OCI-LY3 (cell line): ENCODE results near the gene APOBEC3F.

Source experiments
- H2AFZ ChIP-seq: fragments of 200-600, 300-600 bp; shearing (Covaris generic); 2 replicates; pipeline ENCODE4 v1.6.0; 2014; ENCODE audit warnings: antibody characterized with exemption, low read depth, low read length
- H3K27ac ChIP-seq: fragments of 200-600, 300-600 bp; sonication (generic); 2 replicates; pipeline ENCODE4 v1.5.1; 2014; ENCODE audit warnings: mild to moderate bottlenecking, low read length, moderate library complexity, mixed read lengths
- H3K27me3 ChIP-seq: fragments of 200-600, 300-600 bp; sonication (generic); 2 replicates; pipeline ENCODE4 v1.6.1; 2014; ENCODE audit warnings: low read depth, low read length, mixed read lengths
- H3K36me3 ChIP-seq: fragments of 200-600, 300-600 bp; sonication (generic); replicated peaks from 2 replicates; pipeline ENCODE3; 2014; ENCODE audit warnings: low read depth, low read length, mixed read lengths
- H3K4me1 ChIP-seq: fragments of 300-600, 200-600 bp; sonication (generic); 2 replicates; pipeline ENCODE4 v1.6.1; 2014; ENCODE audit warnings: low read length, mixed read lengths
- H3K4me2 ChIP-seq: fragments of 200-600, 300-600 bp; sonication (generic); 2 replicates; pipeline ENCODE4 v1.6.1; 2014; ENCODE audit warnings: low read length, mixed read lengths
- H3K4me3 ChIP-seq: fragments of 300-600, 200-600 bp; sonication (generic); 2 replicates; pipeline ENCODE4 v1.5.1; 2014; ENCODE audit warnings: antibody characterized with exemption, mild to moderate bottlenecking, low read length, moderate library complexity
- H3K79me2 ChIP-seq: fragments of 300-600, 200-600 bp; shearing (Covaris generic); 2 replicates; pipeline ENCODE4 v1.6.1; 2014; ENCODE audit warnings: mild to moderate bottlenecking, low read length, mixed read lengths
- H3K9ac ChIP-seq: fragments of 300-600, 200-600 bp; shearing (Covaris generic); 2 replicates; pipeline ENCODE4 v1.6.0; 2014; ENCODE audit warnings: mild to moderate bottlenecking, low read length, moderate library complexity
- H3K9me3 ChIP-seq: fragments of 200-600, 300-600 bp; shearing (Covaris generic); 2 replicates; pipeline ENCODE4 v1.6.1; 2014; ENCODE audit warnings: low read length, mixed read lengths; ENCODE audit not compliant: insufficient read depth
- H4K20me1 ChIP-seq: fragments of 200-600, 300-600 bp; sonication (generic); 2 replicates; pipeline ENCODE4 v1.6.1; 2016; ENCODE audit warnings: low read length, mixed read lengths; ENCODE audit not compliant: insufficient read depth
- EZH2phosphoT487 ChIP-seq: fragments of 200-600 bp; shearing (Covaris generic); IDR thresholded peaks from 2 replicates; pipeline ENCODE4 v1.6.1; 2018; ENCODE audit warnings: antibody characterized with exemption, mixed run types, low read depth
- TF ChIP-seq, protein P1 (sequence below): fragments of 200-600, 300-600 bp; sonication (generic); IDR thresholded peaks from 2 replicates; pipeline ENCODE4 v1.5.1; 2014; ENCODE audit warnings: antibody characterized with exemption, low read length, low read depth

APOBEC3F gene

DNA sequence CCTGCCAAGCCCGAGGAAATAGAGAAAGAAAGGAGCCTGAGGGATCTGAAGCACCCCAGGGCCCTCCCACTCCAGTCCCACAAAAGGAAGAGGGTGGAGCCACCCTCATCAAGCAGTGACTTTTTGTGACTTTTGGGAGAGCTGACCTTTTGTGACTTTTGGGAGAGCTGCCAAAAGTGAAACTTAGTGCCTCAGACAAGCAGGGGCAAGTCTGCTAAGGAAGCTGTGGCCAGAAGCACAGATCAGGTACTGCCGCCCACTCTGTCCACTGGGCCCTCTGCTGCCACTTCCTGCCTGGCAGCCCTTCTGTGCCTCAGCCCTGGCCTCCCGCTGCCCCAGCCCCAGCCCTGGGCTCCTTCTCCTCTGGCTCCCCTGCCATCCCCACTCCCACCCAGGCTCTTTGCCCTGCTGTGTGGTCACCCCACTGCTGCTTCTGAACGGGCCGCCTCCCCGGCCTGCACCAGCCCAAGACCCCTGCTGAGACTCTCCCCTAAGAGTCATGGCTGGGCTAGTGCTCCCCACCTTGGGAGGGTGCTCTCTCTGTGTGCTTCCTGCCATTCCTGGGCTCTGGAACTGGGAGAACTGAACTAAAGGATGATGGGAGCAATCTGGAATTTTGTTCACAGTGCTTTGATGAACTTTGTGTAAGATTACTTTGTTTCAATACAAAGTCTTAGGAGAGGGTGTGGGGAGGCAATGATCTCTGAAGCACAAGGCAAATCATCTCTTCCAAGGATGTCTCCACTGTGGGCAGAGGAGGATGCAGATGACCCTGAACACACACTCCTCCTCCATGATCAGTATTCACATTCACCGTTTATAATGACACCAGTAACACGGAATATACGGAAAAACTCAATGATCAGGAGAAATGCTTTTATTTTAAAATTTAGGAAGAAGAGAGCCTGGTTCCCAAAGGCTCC, 56.7 kb downstream of the APOBEC3F start, which contains the start of gene APOBEC3H:
APOBEC3H (plus strand) TSS at position 147 of the 923 bp plus-strand sequence. CDS start 3,035 bp downstream, outside the sequence.
- TF ChIP-seq, protein P1, sequence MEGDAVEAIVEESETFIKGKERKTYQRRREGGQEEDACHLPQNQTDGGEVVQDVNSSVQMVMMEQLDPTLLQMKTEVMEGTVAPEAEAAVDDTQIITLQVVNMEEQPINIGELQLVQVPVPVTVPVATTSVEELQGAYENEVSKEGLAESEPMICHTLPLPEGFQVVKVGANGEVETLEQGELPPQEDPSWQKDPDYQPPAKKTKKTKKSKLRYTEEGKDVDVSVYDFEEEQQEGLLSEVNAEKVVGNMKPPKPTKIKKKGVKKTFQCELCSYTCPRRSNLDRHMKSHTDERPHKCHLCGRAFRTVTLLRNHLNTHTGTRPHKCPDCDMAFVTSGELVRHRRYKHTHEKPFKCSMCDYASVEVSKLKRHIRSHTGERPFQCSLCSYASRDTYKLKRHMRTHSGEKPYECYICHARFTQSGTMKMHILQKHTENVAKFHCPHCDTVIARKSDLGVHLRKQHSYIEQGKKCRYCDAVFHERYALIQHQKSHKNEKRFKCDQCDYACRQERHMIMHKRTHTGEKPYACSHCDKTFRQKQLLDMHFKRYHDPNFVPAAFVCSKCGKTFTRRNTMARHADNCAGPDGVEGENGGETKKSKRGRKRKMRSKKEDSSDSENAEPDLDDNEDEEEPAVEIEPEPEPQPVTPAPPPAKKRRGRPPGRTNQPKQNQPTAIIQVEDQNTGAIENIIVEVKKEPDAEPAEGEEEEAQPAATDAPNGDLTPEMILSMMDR: no peak
- TF ChIP-seq EZH2phosphoT487: no peak
- Histone ChIP-seq H3K27ac (peak within 1 kb of the TSS; percentile 83; the same call in 1 of the 2 replicates), H3K27me3 (no peaks in the 10 kb centered on the region), H2AFZ (peak within 1 kb of the TSS; percentile 37; the same call in 1 of the 2 replicates), H3K9me3 (no peaks in the 10 kb centered on the region), H3K4me1 (peaks cover 51% of the 10 kb centered on the region), H4K20me1 (no peaks in the 10 kb centered on the region), H3K36me3 (no peaks in the 10 kb centered on the region), H3K9ac (peak within 1 kb of the TSS; percentile 8; the same call in 1 of the 2 replicates), H3K79me2 (no peaks in the 10 kb centered on the region), H3K4me3 (no peak within 1 kb of the TSS), H3K4me2 (peak within 1 kb of the TSS; percentile 68)

- H3K27ac ChIP-seq: 0 out of 2 replicates have a peak overlapping the region, but pooled peaks have one; percentile 83
- no peaks in the 10 kb centered on the region for H4K20me1 ChIP-seq
- H3K4me2 ChIP-seq: peak overlapping the region; percentile 68; the same call in 1 of the 2 replicates
- no peaks in the 10 kb centered on the region for H3K9me3 ChIP-seq
- H3K79me2 ChIP-seq: no peaks in the 10 kb centered on the region
- TF ChIP-seq, protein P1: no peak
- no peak for TF ChIP-seq EZH2phosphoT487
- H3K4me3 ChIP-seq: no peak overlapping the region
- peak overlapping the region; percentile 5; the same call in 1 of the 2 replicates for H3K9ac ChIP-seq
- no peaks in the 10 kb centered on the region for H3K36me3 ChIP-seq
- peak overlapping the region; percentile 37; the same call in 1 of the 2 replicates for H2AFZ ChIP-seq
- peaks cover 45% of the 10 kb centered on the region for H3K4me1 ChIP-seq
- H3K27me3 ChIP-seq: no peaks in the 10 kb centered on the region
Observed at GRCh38 chr22:39098026-39098425, 57.4 kb downstream of the APOBEC3F start.

GRCh38 chr22:39098576-39098975, 57.9 kb downstream of the APOBEC3F start:
- H3K4me3 ChIP-seq: no peak overlapping the region
- H3K27ac ChIP-seq: peak overlapping the region; percentile 83
- TF ChIP-seq EZH2phosphoT487: no peak
- H4K20me1 ChIP-seq: no peaks in the 10 kb centered on the region
- peak overlapping the region; percentile 15; the same call in 1 of the 2 replicates for H3K9ac ChIP-seq
- no peaks in the 10 kb centered on the region for H3K79me2 ChIP-seq
- peak overlapping the region; percentile 68 for H3K4me2 ChIP-seq
- H3K9me3 ChIP-seq: no peaks in the 10 kb centered on the region
- H3K27me3 ChIP-seq: no peaks in the 10 kb centered on the region
- no peak overlapping the region for H2AFZ ChIP-seq
- H3K36me3 ChIP-seq: no peaks in the 10 kb centered on the region
- H3K4me1 ChIP-seq: peaks cover 44% of the 10 kb centered on the region

- no peak overlapping the region for H3K9ac ChIP-seq
- H4K20me1 ChIP-seq: no peaks in the 10 kb centered on the region
- peaks cover 44% of the 10 kb centered on the region for H3K4me1 ChIP-seq
- H3K36me3 ChIP-seq: no peaks in the 10 kb centered on the region
- no peak overlapping the region for H3K4me3 ChIP-seq
- no peaks in the 10 kb centered on the region for H3K27me3 ChIP-seq
- H3K4me2 ChIP-seq: no peak overlapping the region
- no peaks in the 10 kb centered on the region for H3K9me3 ChIP-seq
- TF ChIP-seq, protein P1: no peak
- no peak for TF ChIP-seq EZH2phosphoT487
- H2AFZ ChIP-seq: no peak overlapping the region; the same call in 1 of the 2 replicates
- no peak overlapping the region for H3K27ac ChIP-seq
- no peaks in the 10 kb centered on the region for H3K79me2 ChIP-seq
Observed at GRCh38 chr22:39101226-39101625, 60.6 kb downstream of the APOBEC3F start.
